DLD1 (cell line): ENCODE measurements around the gene FOSL1.

Experiments used
- in situ Hi-C: cut with HindIII; loops from 2 replicates; pipeline ENCODE4 v1.10.0; 2017; ENCODE audit warnings: low sequenced_read_pairs

FOSL1 gene

GRCh38 chr11:65865550-65866172 is 34.5 kb downstream of the FOSL1 start:
- in situ Hi-C loops, result no loop called here

GRCh38 chr11:65864706-65865471 is 35.3 kb downstream of the FOSL1 start:
- in situ Hi-C loops, result no loop called here

GRCh38 chr11:65863889-65864705 is 36.1 kb downstream of the FOSL1 start:
- in situ Hi-C loops, result no loop called here

GRCh38 chr11:65862941-65863888 is 37.0 kb downstream of the FOSL1 start:
- in situ Hi-C loops, result no loop called here

GRCh38 chr11:65862191-65862735 is 37.9 kb downstream of the FOSL1 start:
- in situ Hi-C loops, result no loop called here

GRCh38 chr11:65861533-65862183 is 38.5 kb downstream of the FOSL1 start:
- in situ Hi-C loops, result no loop called here

GRCh38 chr11:65861165-65861505 is 39.1 kb downstream of the FOSL1 start:
- in situ Hi-C loops, result no loop called here

- in situ Hi-C loops, result no loop called here
Measured at GRCh38 chr11:65860278-65861164, 39.7 kb downstream of the FOSL1 start, which contains the start of gene MUS81. Gene MUS81, plus strand, starts transcription at chr11:65860433. Its CDS starts 321 bp downstream, at chr11:65860754.

- in situ Hi-C loops, result no loop called here
Measured at GRCh38 chr11:65859812-65860277, 40.3 kb downstream of the FOSL1 start.

- in situ Hi-C loops, result no loop called here
Measured at GRCh38 chr11:65859095-65859811, 40.9 kb downstream of the FOSL1 start.

- in situ Hi-C loops, result no loop called here
Measured at GRCh38 chr11:65858681-65859087, 41.5 kb downstream of the FOSL1 start.

- in situ Hi-C loops, result no loop called here
Measured at GRCh38 chr11:65857853-65858680, 42.1 kb downstream of the FOSL1 start, which contains the start of gene CFL1. Gene CFL1, minus strand, starts transcription at chr11:65858180. Its CDS starts 81 bp downstream, at chr11:65858099.

- in situ Hi-C loops, result no loop called here
Measured at GRCh38 chr11:65857500-65857852, 42.7 kb downstream of the FOSL1 start.

GRCh38 chr11:65856689-65857499 is 43.3 kb downstream of the FOSL1 start:
- in situ Hi-C loops, result no loop called here

GRCh38 chr11:65855927-65856363 is 44.2 kb downstream of the FOSL1 start:
- in situ Hi-C loops, result no loop called here
